Mucosa of descending colon (tissue), 3 donors: ENCODE data around the gene SAMD4B. TPM values are rescaled to one million over a fixed set of nuclear protein-coding genes. Genes with fewer than 3 reads are reported as not detected.

Source experiments
- ATAC-seq: fragments of 200-7000 bp; cut with Tn5 transposase; one replicate; pipeline ENCODE4 v1.9.1; 2020; ENCODE audit warnings: mild to moderate bottlenecking, moderate library complexity
- DNase-seq, 3 donors: peaks; one replicate each; pipeline ENCODE4 v3.0.0-alpha.2; 2020
- H3K36me3 ChIP-seq: fragments of 200-600 bp; one replicate; pipeline ENCODE4 v1.8.0; 2021; ENCODE audit warnings: low read depth, mild to moderate bottlenecking
- H3K4me1 ChIP-seq: fragments of 200-600 bp; one replicate; pipeline ENCODE4 v1.8.0; 2021; ENCODE audit warnings: low read depth, mild to moderate bottlenecking
- H3K4me3 ChIP-seq: fragments of 200-600 bp; one replicate; pipeline ENCODE4 v1.8.0; 2021; ENCODE audit warnings: mild to moderate bottlenecking
- H3K9me3 ChIP-seq: fragments of 200-600 bp; one replicate; pipeline ENCODE4 v1.8.0; 2021; ENCODE audit warnings: mild to moderate bottlenecking
- intact Hi-C, 2 donors: fragments of 100-400 bp; cut with DNase I in 1 of 2; cut with micrococcal nuclease in 1 of 2; formaldehyde crosslinking; loops; one replicate each; pipeline versions ENCODE4 v1.11.0 to v1.11.1; 2022; cut with DNase I, micrococcal nuclease
- total RNA-seq, 3 donors: library from RNA; stranded (reverse); fragmentation: NEBNext Ultra II Directional in 2 of 3; extraction: Animal tissue kit (Norgen Biotek cat#: 25700) in 2 of 3; gene quantifications; one replicate each; pipeline versions ENCODE4 v1.2.1 to v1.2.4, GENCODE V29; 2021 to 2023
- TF ChIP-seq, protein P1 (sequence below): fragments of 200-600 bp; IDR thresholded peaks from one replicate; pipeline ENCODE4 v1.8.0; 2022; ENCODE audit warnings: antibody characterized with exemption, mild to moderate bottlenecking
- donor health status: DM: no; HTN: no; CAD: no; lungs with moderate emphysema.
- donor health status: DM: no; HTN: no; CAD: no.
- donor health status: DM: no; HTN: yes; CAD: no.

The SAMD4B gene
- total RNA-seq, 3 donors from 2014 or later: 55.1 to 91.5 (median 67.4) TPM

DNA sequence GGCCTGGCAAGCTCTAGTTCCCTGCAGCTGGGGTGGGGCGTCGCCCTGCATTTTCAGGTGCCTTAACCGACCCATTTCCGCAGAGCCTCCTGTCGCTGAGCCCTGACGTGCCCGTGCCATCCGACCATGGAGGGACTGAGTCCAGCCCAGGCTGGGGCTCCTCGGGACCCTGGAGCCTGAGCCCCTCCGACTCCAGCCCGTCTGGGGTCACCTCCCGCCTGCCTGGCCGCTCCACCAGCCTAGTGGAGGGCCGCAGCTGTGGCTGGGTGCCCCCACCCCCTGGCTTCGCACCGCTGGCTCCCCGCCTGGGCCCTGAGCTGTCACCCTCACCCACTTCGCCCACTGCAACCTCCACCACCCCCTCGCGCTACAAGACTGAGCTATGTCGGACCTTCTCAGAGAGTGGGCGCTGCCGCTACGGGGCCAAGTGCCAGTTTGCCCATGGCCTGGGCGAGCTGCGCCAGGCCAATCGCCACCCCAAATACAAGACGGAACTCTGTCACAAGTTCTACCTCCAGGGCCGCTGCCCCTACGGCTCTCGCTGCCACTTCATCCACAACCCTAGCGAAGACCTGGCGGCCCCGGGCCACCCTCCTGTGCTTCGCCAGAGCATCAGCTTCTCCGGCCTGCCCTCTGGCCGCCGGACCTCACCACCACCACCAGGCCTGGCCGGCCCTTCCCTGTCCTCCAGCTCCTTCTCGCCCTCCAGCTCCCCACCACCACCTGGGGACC is 65.6 kb downstream of the SAMD4B start:
- Histone ChIP-seq H3K36me3 (no peaks in the 10 kb centered on the region), H3K4me3 (peak overlapping the region; percentile 92), H3K9me3 (no peaks in the 10 kb centered on the region), H3K4me1 (peaks cover 36% of the 10 kb centered on the region)
- DNase-seq (peak; percentile 83 to 91 (median 85)), ATAC-seq (peak; percentile 1)
- TF ChIP-seq, protein P1, sequence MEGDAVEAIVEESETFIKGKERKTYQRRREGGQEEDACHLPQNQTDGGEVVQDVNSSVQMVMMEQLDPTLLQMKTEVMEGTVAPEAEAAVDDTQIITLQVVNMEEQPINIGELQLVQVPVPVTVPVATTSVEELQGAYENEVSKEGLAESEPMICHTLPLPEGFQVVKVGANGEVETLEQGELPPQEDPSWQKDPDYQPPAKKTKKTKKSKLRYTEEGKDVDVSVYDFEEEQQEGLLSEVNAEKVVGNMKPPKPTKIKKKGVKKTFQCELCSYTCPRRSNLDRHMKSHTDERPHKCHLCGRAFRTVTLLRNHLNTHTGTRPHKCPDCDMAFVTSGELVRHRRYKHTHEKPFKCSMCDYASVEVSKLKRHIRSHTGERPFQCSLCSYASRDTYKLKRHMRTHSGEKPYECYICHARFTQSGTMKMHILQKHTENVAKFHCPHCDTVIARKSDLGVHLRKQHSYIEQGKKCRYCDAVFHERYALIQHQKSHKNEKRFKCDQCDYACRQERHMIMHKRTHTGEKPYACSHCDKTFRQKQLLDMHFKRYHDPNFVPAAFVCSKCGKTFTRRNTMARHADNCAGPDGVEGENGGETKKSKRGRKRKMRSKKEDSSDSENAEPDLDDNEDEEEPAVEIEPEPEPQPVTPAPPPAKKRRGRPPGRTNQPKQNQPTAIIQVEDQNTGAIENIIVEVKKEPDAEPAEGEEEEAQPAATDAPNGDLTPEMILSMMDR: no peak
- intact Hi-C loops: no loop called here

DNA sequence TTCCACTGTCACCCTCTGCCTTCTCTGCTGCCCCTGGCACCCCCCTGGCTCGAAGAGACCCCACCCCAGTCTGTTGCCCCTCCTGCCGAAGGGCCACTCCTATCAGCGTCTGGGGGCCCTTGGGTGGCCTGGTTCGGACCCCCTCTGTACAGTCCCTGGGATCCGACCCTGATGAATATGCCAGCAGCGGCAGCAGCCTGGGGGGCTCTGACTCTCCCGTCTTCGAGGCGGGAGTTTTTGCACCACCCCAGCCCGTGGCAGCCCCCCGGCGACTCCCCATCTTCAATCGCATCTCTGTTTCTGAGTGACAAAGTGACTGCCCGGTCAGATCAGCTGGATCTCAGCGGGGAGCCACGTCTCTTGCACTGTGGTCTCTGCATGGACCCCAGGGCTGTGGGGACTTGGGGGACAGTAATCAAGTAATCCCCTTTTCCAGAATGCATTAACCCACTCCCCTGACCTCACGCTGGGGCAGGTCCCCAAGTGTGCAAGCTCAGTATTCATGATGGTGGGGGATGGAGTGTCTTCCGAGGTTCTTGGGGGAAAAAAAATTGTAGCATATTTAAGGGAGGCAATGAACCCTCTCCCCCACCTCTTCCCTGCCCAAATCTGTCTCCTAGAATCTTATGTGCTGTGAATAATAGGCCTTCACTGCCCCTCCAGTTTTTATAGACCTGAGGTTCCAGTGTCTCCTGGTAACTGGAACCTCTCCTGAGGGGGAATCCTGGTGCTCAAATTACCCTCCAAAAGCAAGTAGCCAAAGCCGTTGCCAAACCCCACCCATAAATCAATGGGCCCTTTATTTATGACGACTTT is 66.4 kb downstream of the SAMD4B start:
- ATAC-seq (no peak), DNase-seq (peak in 2 of 3 donors; percentile 56 to 59)
- intact Hi-C loops: no loop called here

DNA sequence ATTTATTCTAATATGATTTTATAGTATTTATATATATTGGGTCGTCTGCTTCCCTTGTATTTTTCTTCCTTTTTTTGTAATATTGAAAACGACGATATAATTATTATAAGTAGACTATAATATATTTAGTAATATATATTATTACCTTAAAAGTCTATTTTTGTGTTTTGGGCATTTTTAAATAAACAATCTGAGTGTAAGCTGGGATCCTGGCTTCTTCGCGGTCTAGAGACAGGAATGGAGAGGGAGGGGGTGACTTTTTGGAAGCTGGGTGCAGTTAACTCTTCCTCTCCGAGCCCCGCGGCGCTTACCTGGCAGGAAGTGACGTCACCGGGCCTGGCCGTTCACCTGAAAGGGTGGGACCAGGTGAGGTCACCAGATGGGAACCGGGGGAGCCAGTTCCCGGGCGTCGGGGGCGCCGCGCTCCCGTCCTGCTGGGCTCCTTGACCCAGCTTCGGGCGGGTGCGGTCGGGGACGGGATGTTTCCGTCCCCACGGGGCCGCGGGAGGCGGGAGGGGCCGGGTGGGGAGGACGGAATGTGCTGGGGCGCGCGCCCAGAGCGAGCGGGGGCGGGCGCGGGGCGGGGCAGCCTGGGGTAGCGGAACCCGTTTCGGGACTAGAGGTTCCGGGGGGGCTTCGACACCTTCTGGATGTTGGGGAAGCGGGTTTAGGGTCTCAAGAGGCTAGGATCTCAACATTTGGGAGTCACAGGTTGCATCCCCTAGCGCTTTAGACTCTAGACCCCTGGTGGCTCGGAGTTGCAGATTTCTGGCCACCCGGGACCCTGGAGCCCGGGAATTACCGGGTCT is 67.2 kb downstream of the SAMD4B start:
- H3K36me3 ChIP-seq: no peaks in the 10 kb centered on the region
- H3K4me3 ChIP-seq: peak overlapping the region; percentile 92
- no peaks in the 10 kb centered on the region for H3K9me3 ChIP-seq
- TF ChIP-seq, protein P1: no peak
- peaks cover 34% of the 10 kb centered on the region for H3K4me1 ChIP-seq
- ATAC-seq (peak; percentile 37), DNase-seq (peak; percentile 95 to 98 (median 95))
- intact Hi-C loops: no loop called here

More for the DNA sequence above, 66.4 kb downstream of the SAMD4B start:
- H3K4me1 ChIP-seq: peaks cover 39% of the 10 kb centered on the region
- H3K36me3 ChIP-seq: no peaks in the 10 kb centered on the region
- H3K4me3 ChIP-seq: peak overlapping the region; percentile 92
- no peaks in the 10 kb centered on the region for H3K9me3 ChIP-seq
- TF ChIP-seq, protein P1: no peak

DNA sequence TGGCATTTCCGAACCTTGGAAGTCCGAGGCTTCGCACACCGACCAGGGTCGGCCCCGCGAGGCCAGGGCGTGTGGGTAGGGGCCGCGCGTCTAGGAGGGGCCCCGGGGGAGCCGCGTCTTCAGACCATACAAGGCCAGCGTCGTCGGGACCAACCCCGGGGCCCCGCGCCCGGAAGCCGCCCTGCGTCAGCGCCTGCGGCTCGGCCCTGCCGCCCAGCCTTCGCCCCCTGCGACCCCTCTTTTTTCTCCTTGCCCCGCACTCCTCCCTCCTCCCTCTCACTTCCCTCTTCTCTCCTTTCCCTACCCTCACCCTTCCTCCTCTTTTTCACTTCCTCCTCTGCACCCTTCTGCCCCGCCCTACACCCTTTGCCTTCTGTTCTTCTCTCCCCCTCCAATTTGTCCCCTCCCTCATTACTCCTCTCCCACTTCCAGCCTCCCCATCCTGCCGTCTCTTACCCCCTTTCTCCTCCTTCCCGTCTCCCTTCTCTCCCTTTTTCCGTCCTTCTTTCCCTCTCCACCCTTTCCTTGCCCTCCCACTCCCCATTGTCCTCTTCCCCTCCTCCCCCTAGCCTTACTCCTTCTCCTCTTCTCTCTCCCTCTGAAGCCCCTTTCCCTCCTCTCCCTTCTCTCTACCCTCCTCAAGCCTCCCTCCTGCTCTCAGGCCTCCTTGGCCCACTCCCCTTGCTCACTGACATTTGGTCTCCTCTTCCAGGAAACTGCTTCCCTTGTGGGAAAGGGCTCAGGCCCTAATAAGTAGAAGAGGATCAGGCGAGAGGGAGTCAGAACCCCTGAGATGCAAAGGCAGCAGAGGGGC is 68.0 kb downstream of the SAMD4B start:
- ATAC-seq: peak; percentile 15
- peak overlapping the region; percentile 92 for H3K4me3 ChIP-seq

More for the DNA sequence above, 68.0 kb downstream of the SAMD4B start:
- H3K36me3 ChIP-seq: no peaks in the 10 kb centered on the region
- no peaks in the 10 kb centered on the region for H3K9me3 ChIP-seq
- TF ChIP-seq, protein P1: no peak
- peaks cover 28% of the 10 kb centered on the region for H3K4me1 ChIP-seq
- intact Hi-C loops: no loop called here
- DNase-seq: peak; percentile 75 to 90 (median 83)
